HepG2 (cell line): Measurements from ENCODE around the gene STARD10. TPM values are rescaled to one million over a fixed set of nuclear protein-coding genes. Genes with fewer than 3 reads are reported as not detected.

Source experiments
- ATAC-seq: fragments of 200-7000 bp; cut with Tn5 transposase; 3 replicates; pipeline ENCODE4 v1.9.1; 2020; ENCODE audit warnings: mild to moderate bottlenecking, moderate library complexity
- BruUV-seq: library from RNA; stranded (reverse); fragments of 400-500 nt; replicated peaks from 2 replicates; lab custom pipeline; 2021; lab: Mats Ljungman, UMichigan
- CTCF ChIA-PET: fragments of 300-600 bp; formaldehyde crosslinking; extraction: SDS; loops from one replicate; lab custom pipeline; 2021; ENCODE audit warnings: low total read pairs, inconsistent platforms, low intra/inter-chr PET ratio; lab: Yijun Ruan, JAX
- POLR2A ChIA-PET: fragments of 350-600 bp; sonication (Branson Sonifier 250); formaldehyde crosslinking; loops from one replicate; lab custom pipeline; 2020; ENCODE audit warnings: antibody characterized with exemption, inconsistent platforms; lab: Yijun Ruan, JAX
- DNase-seq: peaks from one replicate; pipeline ENCODE4 v3.0.0-alpha.2; 2015; ENCODE audit warnings: low spot score
- FAIRE-seq: peaks from 3 replicates; lab custom pipeline; 2011; peaks lifted over from hg19 to GRCh38; lab: Jason Lieb, UNC
- H2AFZ ChIP-seq: one replicate; pipeline ENCODE4 v1.6.1; 2011; ENCODE audit warnings: low read length, inconsistent platforms
- H3K27ac ChIP-seq: fragments of 300-600 bp; 3 replicates; pipeline ENCODE4 v1.8.0; 2011; ENCODE audit warnings: mixed run types, mild to moderate bottlenecking, mixed read lengths, low read length, inconsistent platforms; ENCODE audit not compliant: insufficient read depth; ENCODE audit errors: extremely low read length
- H3K27me3 ChIP-seq, 2 experiments: fragments of 200-600 bp in 1 of 2; 2 replicates in 1 of 2; 3 replicates in 1 of 2; pipeline versions ENCODE4 v1.6.0 to v1.8.0; 2011; ENCODE audit warnings: low read length in 2 of 2, mild to moderate bottlenecking in 2 of 2, moderate library complexity in 2 of 2, inconsistent platforms in 1 of 2; ENCODE audit not compliant: insufficient read depth in 2 of 2, control insufficient read depth in 1 of 2
- H3K36me3 ChIP-seq, 2 experiments: fragments of 200-600 bp in 1 of 2; replicated peaks in 1 of 2; 2 replicates in 1 of 2; 3 replicates in 1 of 2; pipeline versions ENCODE4 v1.5.1 to v1.8.0; 2011; ENCODE audit warnings: low read length in 2 of 2, inconsistent platforms in 1 of 2; ENCODE audit not compliant: insufficient read depth in 2 of 2, control insufficient read depth in 1 of 2
- H3K4me1 ChIP-seq: 2 replicates; pipeline ENCODE4 v1.5.1; 2012; ENCODE audit warnings: low read length, inconsistent platforms; ENCODE audit not compliant: insufficient read depth
- H3K4me2 ChIP-seq: 2 replicates; pipeline ENCODE4 v1.6.0; 2011; ENCODE audit warnings: low read depth, low read length, inconsistent platforms
- H3K4me3 ChIP-seq, 3 experiments: fragments of 200-600 bp in 1 of 3; sonication (generic), shearing (Covaris generic) in 1 of 3; replicated peaks in 1 of 3; 2 replicates each; pipeline ENCODE4 v1.5.1; 2011 to 2016; ENCODE audit warnings: low read length in 3 of 3, inconsistent platforms in 2 of 3, low read depth in 2 of 3, mild to moderate bottlenecking in 2 of 3, control low read depth in 1 of 3, mixed read lengths in 1 of 3; ENCODE audit not compliant: insufficient read depth in 1 of 3
- H3K79me2 ChIP-seq: one replicate; pipeline ENCODE4 v1.6.1; 2011; ENCODE audit warnings: low read length, inconsistent platforms; ENCODE audit not compliant: insufficient read depth
- H3K9ac ChIP-seq: 2 replicates; pipeline ENCODE4 v1.6.0; 2011; ENCODE audit warnings: mild to moderate bottlenecking, low read depth, low read length, inconsistent platforms; ENCODE audit not compliant: insufficient read depth
- H3K9me3 ChIP-seq: 2 replicates; pipeline ENCODE4 v1.5.1; 2012; ENCODE audit warnings: mild to moderate bottlenecking, low read length
- H4K20me1 ChIP-seq: 2 replicates; pipeline ENCODE4 v1.6.0; 2011; ENCODE audit warnings: inconsistent platforms, mild to moderate bottlenecking, low read length, moderate library complexity; ENCODE audit not compliant: insufficient read depth
- ATF7-NPFF ChIP-seq: sonication (generic); formaldehyde crosslinking; IDR thresholded peaks from 2 replicates; pipeline ENCODE4 v1.8.1; 2023; ENCODE audit warnings: mild to moderate bottlenecking, low read depth, missing genetic modification reagents, moderate library complexity
- ATRX ChIP-seq: sonication (generic); formaldehyde crosslinking; IDR thresholded peaks from 2 replicates; pipeline ENCODE4 v1.4.0; 2020; ENCODE audit warnings: missing genetic modification reagents, borderline replicate concordance
- FOXJ3 ChIP-seq: sonication (generic); formaldehyde crosslinking; IDR thresholded peaks from 2 replicates; pipeline ENCODE4 v1.4.0; 2020; ENCODE audit warnings: missing genetic modification reagents, mild to moderate bottlenecking, borderline replicate concordance
- HOXA5 ChIP-seq: sonication (generic); formaldehyde crosslinking; IDR thresholded peaks from 2 replicates; pipeline ENCODE4 v1.4.0; 2020; ENCODE audit warnings: missing genetic modification reagents
- MLLT10 ChIP-seq: sonication (generic); formaldehyde crosslinking; IDR thresholded peaks from 2 replicates; pipeline ENCODE4 v1.4.0; 2020; ENCODE audit warnings: missing genetic modification reagents
- MZF1 ChIP-seq: sonication (generic); formaldehyde crosslinking; IDR thresholded peaks from 2 replicates; pipeline ENCODE4 v1.8.1; 2023; ENCODE audit warnings: mild to moderate bottlenecking, missing genetic modification reagents, borderline replicate concordance
- NFE2L1 ChIP-seq: sonication (generic); formaldehyde crosslinking; IDR thresholded peaks from 2 replicates; pipeline ENCODE4 v1.4.0; 2020; ENCODE audit warnings: missing genetic modification reagents, mild to moderate bottlenecking, borderline replicate concordance
- PHF5A ChIP-seq: IDR thresholded peaks from one replicate; pipeline ENCODE4 v1.6.1; 2018; ENCODE audit warnings: low read depth, missing genetic modification reagents; ENCODE audit not compliant: unreplicated experiment
- SPEN ChIP-seq: sonication (generic); formaldehyde crosslinking; IDR thresholded peaks from 2 replicates; pipeline ENCODE4 v1.5.1; 2020; ENCODE audit warnings: low read depth, mild to moderate bottlenecking, missing genetic modification reagents
- YEATS4 ChIP-seq: sonication (generic); formaldehyde crosslinking; IDR thresholded peaks from 2 replicates; pipeline ENCODE4 v1.4.0; 2020; ENCODE audit warnings: missing genetic modification reagents, borderline replicate concordance
- ZNF124 ChIP-seq: sonication (generic); formaldehyde crosslinking; IDR thresholded peaks from 2 replicates; pipeline ENCODE4 v1.4.0; 2020; ENCODE audit warnings: missing genetic modification reagents
- ZNF180 ChIP-seq: sonication (generic); formaldehyde crosslinking; IDR thresholded peaks from 2 replicates; pipeline ENCODE4 v1.4.0; 2020; ENCODE audit warnings: low read depth, missing genetic modification reagents, borderline replicate concordance
- ZNF234 ChIP-seq: sonication (generic); formaldehyde crosslinking; conservative IDR thresholded peaks from 2 replicates; pipeline ENCODE4 v1.5.1; 2020; ENCODE audit warnings: mild to moderate bottlenecking, missing genetic modification reagents
- ZNF235 ChIP-seq: sonication (generic); formaldehyde crosslinking; IDR thresholded peaks from 2 replicates; pipeline ENCODE4 v1.8.1; 2023; ENCODE audit warnings: mild to moderate bottlenecking, missing genetic modification reagents, borderline replicate concordance
- ZNF629 ChIP-seq: sonication (generic); formaldehyde crosslinking; conservative IDR thresholded peaks from 2 replicates; pipeline ENCODE4 v1.5.0; 2020; ENCODE audit warnings: missing genetic modification reagents
- ZNF713 ChIP-seq: sonication (generic); formaldehyde crosslinking; IDR thresholded peaks from 2 replicates; pipeline ENCODE4 v1.4.0; 2020; ENCODE audit warnings: mild to moderate bottlenecking, missing genetic modification reagents
- WGBS: methylation state at CpG from one replicate; pipeline ENCODE4 v1.1.6; 2017; ENCODE audit warnings: low lambda C conversion rate; 5-methylcytosine and 5-hydroxymethylcytosine counted together
- in situ Hi-C: cut with HindIII; loops from 2 replicates; pipeline ENCODE4 v1.10.0; 2017; ENCODE audit warnings: low pct_unique_long_range_greater_than_20kb; ENCODE audit not compliant: extremely low pct_ligation_motif_present
- intact Hi-C: fragments of 100-400 bp; cut with micrococcal nuclease; formaldehyde crosslinking; loops from one replicate; pipeline ENCODE4 v1.10.0; 2022; ENCODE audit not compliant: unreplicated experiment
- polyA plus RNA-seq, 8 experiments: library from polyadenylated mRNA; depleted of rRNA in 3 of 8; stranded (reverse) in 7 of 8; unstranded in 1 of 8; fragments of >200 nt; fragmentation: Illumina TruSeq in 4 of 8; extraction: Trizol in 4 of 8; gene quantifications; 2 replicates each; pipeline versions ENCODE4 v1.2.1 to v1.2.3, GENCODE V29; 2011 to 2016; ENCODE audit warnings: low read depth in 4 of 8, missing spikeins in 1 of 8, mixed read lengths in 1 of 8; ENCODE audit not compliant: insufficient read depth in 1 of 8
- total RNA-seq, 5 experiments: library from RNA; depleted of rRNA; stranded (reverse); fragments of >200 nt; fragmentation: Illumina TruSeq; extraction: Trizol; gene quantifications; 2 replicates each; pipeline ENCODE4 v1.2.3, GENCODE V29; 2016; ENCODE audit warnings: low read depth in 1 of 5
- TF ChIP-seq, protein P1 (sequence below): sonication (generic); formaldehyde crosslinking; IDR thresholded peaks from 2 replicates; pipeline ENCODE4 v1.5.1; 2020; ENCODE audit warnings: mild to moderate bottlenecking, missing genetic modification reagents, moderate library complexity
- TF ChIP-seq, protein P2 (sequence below): sonication (generic); formaldehyde crosslinking; IDR thresholded peaks from 2 replicates; pipeline ENCODE4 v1.8.0; 2022; ENCODE audit warnings: mild to moderate bottlenecking, missing genetic modification reagents, borderline replicate concordance

STARD10 gene
- total and polyA plus RNA-seq, 2 of the 13 experiments (the other 11 are each of a cell fraction or from before 2014, with no cell fraction given): 260 to 341 TPM

DNA sequence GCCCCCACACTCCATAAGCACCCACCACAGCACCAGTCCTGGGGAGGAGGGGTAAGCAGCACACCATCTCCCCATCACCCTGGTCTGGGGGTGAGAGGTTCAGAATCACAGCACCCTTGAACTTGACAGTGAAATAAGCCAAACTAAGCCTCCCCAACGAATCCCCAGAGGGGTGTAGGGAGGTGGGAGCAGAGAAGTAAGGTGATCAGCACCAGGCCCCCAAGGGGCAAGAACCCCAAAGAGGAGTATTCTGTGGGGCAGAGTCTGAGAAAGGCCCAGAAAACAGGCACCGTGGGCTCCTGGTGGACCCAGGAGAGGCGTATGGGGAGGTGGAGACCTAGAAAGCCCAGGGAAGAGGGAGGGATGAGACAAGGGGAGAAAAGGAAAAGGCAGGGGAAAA lies 72.6 kb downstream of the STARD10 start:
- H2AFZ ChIP-seq: no peak overlapping the region
- in situ Hi-C loops: no loop called here
- DNase-seq (no peak), ATAC-seq (no peak), FAIRE-seq (no peak)
- peaks cover 18% of the 10 kb centered on the region; the same call in 1 of the 2 replicates for H4K20me1 ChIP-seq
- POLR2A ChIA-PET: no interaction called here
- H3K79me2 ChIP-seq: peaks cover 45% of the 10 kb centered on the region
- H3K4me2 ChIP-seq: no peak overlapping the region
- no peaks in the 10 kb centered on the region for H3K9me3 ChIP-seq
- WGBS: 95% methylated on average over 3 of the region's 3 CpGs
- H3K27me3 ChIP-seq: no peaks in the 10 kb centered on the region
- peaks cover 45 to 92% of the 10 kb centered on the region in 2 experiments; a peak in 4 of 5 replicates for H3K36me3 ChIP-seq
- CTCF ChIA-PET: no interaction called here
- intact Hi-C loops: no loop called here
- TF ChIP-seq HOXA5 (CRISPR knock-in tag): no peak
- TF ChIP-seq ZNF180: no peak
- TF ChIP-seq, protein P1, sequence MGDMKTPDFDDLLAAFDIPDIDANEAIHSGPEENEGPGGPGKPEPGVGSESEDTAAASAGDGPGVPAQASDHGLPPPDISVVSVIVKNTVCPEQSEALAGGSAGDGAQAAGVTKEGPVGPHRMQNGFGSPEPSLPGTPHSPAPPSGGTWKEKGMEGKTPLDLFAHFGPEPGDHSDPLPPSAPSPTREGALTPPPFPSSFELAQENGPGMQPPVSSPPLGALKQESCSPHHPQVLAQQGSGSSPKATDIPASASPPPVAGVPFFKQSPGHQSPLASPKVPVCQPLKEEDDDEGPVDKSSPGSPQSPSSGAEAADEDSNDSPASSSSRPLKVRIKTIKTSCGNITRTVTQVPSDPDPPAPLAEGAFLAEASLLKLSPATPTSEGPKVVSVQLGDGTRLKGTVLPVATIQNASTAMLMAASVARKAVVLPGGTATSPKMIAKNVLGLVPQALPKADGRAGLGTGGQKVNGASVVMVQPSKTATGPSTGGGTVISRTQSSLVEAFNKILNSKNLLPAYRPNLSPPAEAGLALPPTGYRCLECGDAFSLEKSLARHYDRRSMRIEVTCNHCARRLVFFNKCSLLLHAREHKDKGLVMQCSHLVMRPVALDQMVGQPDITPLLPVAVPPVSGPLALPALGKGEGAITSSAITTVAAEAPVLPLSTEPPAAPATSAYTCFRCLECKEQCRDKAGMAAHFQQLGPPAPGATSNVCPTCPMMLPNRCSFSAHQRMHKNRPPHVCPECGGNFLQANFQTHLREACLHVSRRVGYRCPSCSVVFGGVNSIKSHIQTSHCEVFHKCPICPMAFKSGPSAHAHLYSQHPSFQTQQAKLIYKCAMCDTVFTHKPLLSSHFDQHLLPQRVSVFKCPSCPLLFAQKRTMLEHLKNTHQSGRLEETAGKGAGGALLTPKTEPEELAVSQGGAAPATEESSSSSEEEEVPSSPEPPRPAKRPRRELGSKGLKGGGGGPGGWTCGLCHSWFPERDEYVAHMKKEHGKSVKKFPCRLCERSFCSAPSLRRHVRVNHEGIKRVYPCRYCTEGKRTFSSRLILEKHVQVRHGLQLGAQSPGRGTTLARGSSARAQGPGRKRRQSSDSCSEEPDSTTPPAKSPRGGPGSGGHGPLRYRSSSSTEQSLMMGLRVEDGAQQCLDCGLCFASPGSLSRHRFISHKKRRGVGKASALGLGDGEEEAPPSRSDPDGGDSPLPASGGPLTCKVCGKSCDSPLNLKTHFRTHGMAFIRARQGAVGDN (CRISPR knock-in tag): no peak
- TF ChIP-seq ZNF235 (CRISPR knock-in tag): no peak
- TF ChIP-seq ZNF234: no peak
- no peak for TF ChIP-seq NFE2L1 (CRISPR knock-in tag)
- TF ChIP-seq YEATS4: no peak
- no peak for TF ChIP-seq FOXJ3 (CRISPR knock-in tag)
- no peak for TF ChIP-seq ATF7-NPFF (CRISPR knock-in tag)
- no peak for TF ChIP-seq SPEN (CRISPR knock-in tag)
- TF ChIP-seq ZNF713 (CRISPR knock-in tag): no peak
- TF ChIP-seq, protein P2, sequence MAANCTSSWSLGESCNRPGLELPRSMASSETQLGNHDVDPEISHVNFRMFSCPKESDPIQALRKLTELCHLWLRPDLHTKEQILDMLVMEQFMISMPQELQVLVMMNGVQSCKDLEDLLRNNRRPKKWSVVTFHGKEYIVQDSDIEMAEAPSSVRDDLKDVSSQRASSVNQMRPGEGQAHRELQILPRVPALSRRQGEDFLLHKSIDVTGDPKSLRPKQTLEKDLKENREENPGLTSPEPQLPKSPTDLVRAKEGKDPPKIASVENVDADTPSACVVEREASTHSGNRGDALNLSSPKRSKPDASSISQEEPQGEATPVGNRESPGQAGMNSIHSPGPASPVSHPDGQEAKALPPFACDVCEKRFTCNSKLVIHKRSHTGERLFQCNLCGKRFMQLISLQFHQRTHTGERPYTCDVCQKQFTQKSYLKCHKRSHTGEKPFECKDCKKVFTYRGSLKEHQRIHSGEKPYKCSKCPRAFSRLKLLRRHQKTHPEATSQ (CRISPR knock-in tag): no peak
- TF ChIP-seq MLLT10 (CRISPR knock-in tag): no peak
- TF ChIP-seq ZNF124 (CRISPR knock-in tag): no peak
- no peak for TF ChIP-seq ATRX (CRISPR knock-in tag)
- TF ChIP-seq MZF1 (CRISPR knock-in tag): no peak
- TF ChIP-seq ZNF629 (CRISPR knock-in tag): no peak
- no peak for TF ChIP-seq PHF5A (CRISPR knock-in tag)
- no peak overlapping the region for H3K27ac ChIP-seq
- no peak overlapping the region for H3K4me3 ChIP-seq
- no peaks in the 10 kb centered on the region for H3K4me1 ChIP-seq
- BruUV-seq: no TSS peak
- no peak overlapping the region for H3K9ac ChIP-seq
